ENCODE data around the gene ACTR6.
"Not testable (repeated sequence)": the region's sequence is repeated elsewhere in the genome, so short reads cannot be mapped to it uniquely, and the experiment has no call there.

DNA sequence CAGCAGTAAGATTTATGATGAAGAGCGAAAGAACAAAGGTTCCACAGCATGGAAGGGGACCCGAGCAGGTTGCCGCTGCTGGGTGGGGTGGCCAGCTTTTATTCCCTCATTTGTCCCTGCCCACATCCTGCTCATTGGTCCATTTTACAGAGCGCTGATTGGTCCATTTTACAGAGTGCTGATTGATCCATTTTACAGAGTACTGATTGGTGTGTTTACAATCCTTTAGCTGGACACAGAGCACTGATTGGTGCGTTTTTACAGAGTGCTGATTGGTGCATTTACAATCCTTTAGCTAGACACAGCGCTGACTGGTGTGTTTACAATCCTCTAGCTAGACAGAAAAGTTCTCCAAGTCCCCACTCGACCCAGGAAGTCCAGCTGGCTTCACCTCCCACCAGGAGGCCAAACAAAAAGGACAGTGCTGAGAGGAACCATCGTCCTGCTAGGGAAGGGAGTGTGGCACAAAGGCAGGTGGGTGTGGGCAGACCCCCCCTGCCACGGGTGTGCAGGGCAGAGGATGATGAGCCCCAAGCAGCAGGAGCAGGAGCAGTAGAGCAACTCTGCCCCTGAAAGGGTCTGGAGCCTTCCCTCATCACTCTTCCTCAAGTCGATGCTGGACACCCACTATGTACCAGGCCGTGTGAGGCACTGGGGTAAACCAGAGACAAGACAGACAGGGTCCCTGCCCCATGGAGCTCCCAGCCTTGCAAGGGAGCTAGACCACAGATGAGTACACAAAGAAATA, 11.6 kb upstream of the ACTR6 start:
- TF ChIP-seq, protein P1, sequence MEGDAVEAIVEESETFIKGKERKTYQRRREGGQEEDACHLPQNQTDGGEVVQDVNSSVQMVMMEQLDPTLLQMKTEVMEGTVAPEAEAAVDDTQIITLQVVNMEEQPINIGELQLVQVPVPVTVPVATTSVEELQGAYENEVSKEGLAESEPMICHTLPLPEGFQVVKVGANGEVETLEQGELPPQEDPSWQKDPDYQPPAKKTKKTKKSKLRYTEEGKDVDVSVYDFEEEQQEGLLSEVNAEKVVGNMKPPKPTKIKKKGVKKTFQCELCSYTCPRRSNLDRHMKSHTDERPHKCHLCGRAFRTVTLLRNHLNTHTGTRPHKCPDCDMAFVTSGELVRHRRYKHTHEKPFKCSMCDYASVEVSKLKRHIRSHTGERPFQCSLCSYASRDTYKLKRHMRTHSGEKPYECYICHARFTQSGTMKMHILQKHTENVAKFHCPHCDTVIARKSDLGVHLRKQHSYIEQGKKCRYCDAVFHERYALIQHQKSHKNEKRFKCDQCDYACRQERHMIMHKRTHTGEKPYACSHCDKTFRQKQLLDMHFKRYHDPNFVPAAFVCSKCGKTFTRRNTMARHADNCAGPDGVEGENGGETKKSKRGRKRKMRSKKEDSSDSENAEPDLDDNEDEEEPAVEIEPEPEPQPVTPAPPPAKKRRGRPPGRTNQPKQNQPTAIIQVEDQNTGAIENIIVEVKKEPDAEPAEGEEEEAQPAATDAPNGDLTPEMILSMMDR (IDR thresholded peaks at IDR 0.05) = not testable (repeated sequence)
- not testable (repeated sequence) for TF ChIP-seq POLR2A (IDR thresholded peaks at IDR 0.05)

Data from testis (tissue), 2 donors.